WTC11 (cell line): Measurements from ENCODE around the gene NOS3. TPM values are rescaled to one million over a fixed set of nuclear protein-coding genes. Genes with fewer than 3 reads are reported as not detected.

Source experiments
- ATAC-seq: fragments of 200-7000 bp; cut with Tn5 transposase; 2 replicates; pipeline ENCODE4 v1.10.0; 2021; ENCODE audit warnings: mild to moderate bottlenecking, moderate library complexity
- CTCF ChIA-PET: fragments of 300-600 bp; sonication (Branson Sonifier 250); formaldehyde crosslinking; loops from one replicate; lab custom pipeline; 2021; ENCODE audit warnings: antibody characterized with exemption; lab: Charles Lee
- POLR2A ChIA-PET: fragments of 350-600 bp; sonication (Branson Sonifier 250); formaldehyde crosslinking; loops from one replicate; lab custom pipeline; 2021; ENCODE audit warnings: antibody characterized with exemption; lab: Charles Lee
- DNase-seq: peaks from one replicate; pipeline ENCODE4 v3.0.0; 2021; ENCODE audit warnings: low spot score
- H3K27ac Mint-ChIP-seq: 2 replicates; pipeline ENCODE4 v1.8.0; 2021; ENCODE audit warnings: mixed read lengths
- H3K27me3 Mint-ChIP-seq: 2 replicates; pipeline ENCODE4 v1.8.0; 2021; ENCODE audit warnings: low read depth, mild to moderate bottlenecking, moderate library complexity, mixed read lengths
- H3K36me3 Mint-ChIP-seq: 2 replicates; pipeline ENCODE4 v1.8.0; 2021; ENCODE audit warnings: mixed read lengths
- H3K4me1 Mint-ChIP-seq: 2 replicates; pipeline ENCODE4 v1.8.0; 2022; ENCODE audit warnings: mixed read lengths
- H3K4me3 Mint-ChIP-seq: 2 replicates; pipeline ENCODE4 v1.8.0; 2021; ENCODE audit warnings: mild to moderate bottlenecking, moderate library complexity, mixed read lengths
- H3K9me3 Mint-ChIP-seq: 2 replicates; pipeline ENCODE4 v1.8.0; 2021; ENCODE audit warnings: mixed read lengths
- ETV6 ChIP-seq: sonication (generic); formaldehyde crosslinking; IDR thresholded peaks from 2 replicates; pipeline ENCODE4 v1.8.1; 2022; ENCODE audit warnings: mild to moderate bottlenecking, missing genetic modification reagents
- FOXK1 ChIP-seq: sonication (generic); formaldehyde crosslinking; IDR thresholded peaks from 2 replicates; pipeline ENCODE4 v1.8.0; 2022; ENCODE audit warnings: mild to moderate bottlenecking, moderate library complexity, missing genetic modification reagents
- IRF2 ChIP-seq: sonication (generic); formaldehyde crosslinking; IDR thresholded peaks from 2 replicates; pipeline ENCODE4 v1.8.0; 2022; ENCODE audit warnings: low read depth, missing genetic modification reagents, borderline replicate concordance
- NFATC4 ChIP-seq: fragments of 250-450 bp; sonication (Bioruptor Pico); IDR thresholded peaks from 2 replicates; pipeline ENCODE4 v1.9.0; 2021; ENCODE audit warnings: mild to moderate bottlenecking
- TCF7 ChIP-seq: sonication (generic); formaldehyde crosslinking; IDR thresholded peaks from 2 replicates; pipeline ENCODE4 v1.8.0; 2022; ENCODE audit warnings: mild to moderate bottlenecking, low read depth, missing genetic modification reagents, moderate library complexity
- ZNF138 ChIP-seq: sonication (generic); formaldehyde crosslinking; conservative IDR thresholded peaks from 2 replicates; pipeline ENCODE4 v1.8.1; 2022; ENCODE audit warnings: mild to moderate bottlenecking, moderate library complexity, missing genetic modification reagents
- total RNA-seq: library from RNA; stranded (reverse); gene quantifications from 3 replicates; pipeline ENCODE4 v1.2.3, GENCODE V29; 2021
- TF ChIP-seq, protein P1 (sequence below): sonication (generic); formaldehyde crosslinking; IDR thresholded peaks from 2 replicates; pipeline ENCODE4 v1.8.0; 2022; ENCODE audit warnings: mild to moderate bottlenecking, missing genetic modification reagents
- TF ChIP-seq, protein P2 (sequence below): fragments of 250-450 bp; sonication (Bioruptor Pico); IDR thresholded peaks from 2 replicates; pipeline ENCODE4 v1.9.0; 2021; ENCODE audit warnings: mild to moderate bottlenecking, borderline replicate concordance
- TF ChIP-seq, protein P3 (sequence below): sonication (generic); formaldehyde crosslinking; conservative IDR thresholded peaks from 2 replicates; pipeline ENCODE4 v1.8.1; 2022; ENCODE audit warnings: mild to moderate bottlenecking, missing genetic modification reagents
- TF ChIP-seq, protein P4 (sequence below): fragments of 250-450 bp; sonication (Bioruptor Pico); IDR thresholded peaks from 2 replicates; pipeline ENCODE4 v1.9.0; 2021; ENCODE audit warnings: mild to moderate bottlenecking
- TF ChIP-seq, protein P5 (sequence below): sonication (generic); formaldehyde crosslinking; IDR thresholded peaks from 2 replicates; pipeline ENCODE4 v1.8.0; 2022; ENCODE audit warnings: mild to moderate bottlenecking, missing genetic modification reagents
- TF ChIP-seq, protein P6 (sequence below): sonication (generic); formaldehyde crosslinking; IDR thresholded peaks from 2 replicates; pipeline ENCODE4 v1.8.0; 2023; ENCODE audit warnings: mild to moderate bottlenecking, missing genetic modification reagents
- TF ChIP-seq, protein P7 (sequence below): sonication (generic); formaldehyde crosslinking; IDR thresholded peaks from 2 replicates; pipeline ENCODE4 v1.8.1; 2022; ENCODE audit warnings: mild to moderate bottlenecking, missing genetic modification reagents, moderate library complexity, borderline replicate concordance

Gene NOS3
- total RNA-seq, 1 experiment from 2014 or later = 6.6 TPM

DNA sequence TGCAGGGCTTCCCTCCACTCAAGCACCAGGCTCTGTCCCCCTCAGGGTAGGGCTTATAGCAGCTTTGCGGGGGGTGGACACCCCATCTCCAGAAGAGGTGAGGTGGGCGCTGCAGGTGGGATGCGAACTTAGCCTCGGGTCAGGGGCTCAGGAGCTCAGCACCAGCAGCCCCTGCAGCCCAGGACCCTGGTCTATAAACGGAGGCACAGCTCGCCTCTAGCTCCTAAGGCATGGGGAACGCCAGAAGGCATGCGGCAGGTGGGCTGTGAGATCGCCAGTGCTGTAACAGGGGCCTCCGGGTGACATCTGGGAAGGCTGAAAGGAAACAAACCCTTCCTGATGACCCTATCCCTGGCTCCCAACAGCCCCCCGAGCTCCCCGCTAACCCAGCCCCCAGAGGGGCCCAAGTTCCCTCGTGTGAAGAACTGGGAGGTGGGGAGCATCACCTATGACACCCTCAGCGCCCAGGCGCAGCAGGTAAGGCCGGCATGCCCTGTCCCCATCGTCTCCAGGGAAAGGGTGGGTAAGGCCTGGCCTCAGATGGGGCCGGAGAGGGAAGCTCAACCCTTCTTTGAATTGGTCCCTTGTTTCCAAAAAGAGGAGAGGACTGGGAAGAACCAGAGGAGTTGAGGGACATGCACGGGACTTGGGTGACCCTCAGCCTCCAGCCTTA is 4.2 kb downstream of the NOS3 start:
- TF ChIP-seq, protein P1, sequence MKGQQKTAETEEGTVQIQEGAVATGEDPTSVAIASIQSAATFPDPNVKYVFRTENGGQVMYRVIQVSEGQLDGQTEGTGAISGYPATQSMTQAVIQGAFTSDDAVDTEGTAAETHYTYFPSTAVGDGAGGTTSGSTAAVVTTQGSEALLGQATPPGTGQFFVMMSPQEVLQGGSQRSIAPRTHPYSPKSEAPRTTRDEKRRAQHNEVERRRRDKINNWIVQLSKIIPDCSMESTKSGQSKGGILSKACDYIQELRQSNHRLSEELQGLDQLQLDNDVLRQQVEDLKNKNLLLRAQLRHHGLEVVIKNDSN (CRISPR knock-in tag) = no peak
- TF ChIP-seq IRF2 (CRISPR knock-in tag) (no peak), ETV6 (CRISPR knock-in tag) (no peak), TCF7 (no peak), ZNF138 (CRISPR knock-in tag) (no peak), FOXK1 (CRISPR knock-in tag) (no peak), NFATC4 (CRISPR knock-in tag) (no peak)
- TF ChIP-seq, protein P2, sequence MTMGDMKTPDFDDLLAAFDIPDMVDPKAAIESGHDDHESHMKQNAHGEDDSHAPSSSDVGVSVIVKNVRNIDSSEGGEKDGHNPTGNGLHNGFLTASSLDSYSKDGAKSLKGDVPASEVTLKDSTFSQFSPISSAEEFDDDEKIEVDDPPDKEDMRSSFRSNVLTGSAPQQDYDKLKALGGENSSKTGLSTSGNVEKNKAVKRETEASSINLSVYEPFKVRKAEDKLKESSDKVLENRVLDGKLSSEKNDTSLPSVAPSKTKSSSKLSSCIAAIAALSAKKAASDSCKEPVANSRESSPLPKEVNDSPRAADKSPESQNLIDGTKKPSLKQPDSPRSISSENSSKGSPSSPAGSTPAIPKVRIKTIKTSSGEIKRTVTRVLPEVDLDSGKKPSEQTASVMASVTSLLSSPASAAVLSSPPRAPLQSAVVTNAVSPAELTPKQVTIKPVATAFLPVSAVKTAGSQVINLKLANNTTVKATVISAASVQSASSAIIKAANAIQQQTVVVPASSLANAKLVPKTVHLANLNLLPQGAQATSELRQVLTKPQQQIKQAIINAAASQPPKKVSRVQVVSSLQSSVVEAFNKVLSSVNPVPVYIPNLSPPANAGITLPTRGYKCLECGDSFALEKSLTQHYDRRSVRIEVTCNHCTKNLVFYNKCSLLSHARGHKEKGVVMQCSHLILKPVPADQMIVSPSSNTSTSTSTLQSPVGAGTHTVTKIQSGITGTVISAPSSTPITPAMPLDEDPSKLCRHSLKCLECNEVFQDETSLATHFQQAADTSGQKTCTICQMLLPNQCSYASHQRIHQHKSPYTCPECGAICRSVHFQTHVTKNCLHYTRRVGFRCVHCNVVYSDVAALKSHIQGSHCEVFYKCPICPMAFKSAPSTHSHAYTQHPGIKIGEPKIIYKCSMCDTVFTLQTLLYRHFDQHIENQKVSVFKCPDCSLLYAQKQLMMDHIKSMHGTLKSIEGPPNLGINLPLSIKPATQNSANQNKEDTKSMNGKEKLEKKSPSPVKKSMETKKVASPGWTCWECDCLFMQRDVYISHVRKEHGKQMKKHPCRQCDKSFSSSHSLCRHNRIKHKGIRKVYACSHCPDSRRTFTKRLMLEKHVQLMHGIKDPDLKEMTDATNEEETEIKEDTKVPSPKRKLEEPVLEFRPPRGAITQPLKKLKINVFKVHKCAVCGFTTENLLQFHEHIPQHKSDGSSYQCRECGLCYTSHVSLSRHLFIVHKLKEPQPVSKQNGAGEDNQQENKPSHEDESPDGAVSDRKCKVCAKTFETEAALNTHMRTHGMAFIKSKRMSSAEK (CRISPR knock-in tag) = no peak
- TF ChIP-seq, protein P3, sequence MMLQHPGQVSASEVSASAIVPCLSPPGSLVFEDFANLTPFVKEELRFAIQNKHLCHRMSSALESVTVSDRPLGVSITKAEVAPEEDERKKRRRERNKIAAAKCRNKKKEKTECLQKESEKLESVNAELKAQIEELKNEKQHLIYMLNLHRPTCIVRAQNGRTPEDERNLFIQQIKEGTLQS (CRISPR knock-in tag) = no peak
- TF ChIP-seq, protein P4, sequence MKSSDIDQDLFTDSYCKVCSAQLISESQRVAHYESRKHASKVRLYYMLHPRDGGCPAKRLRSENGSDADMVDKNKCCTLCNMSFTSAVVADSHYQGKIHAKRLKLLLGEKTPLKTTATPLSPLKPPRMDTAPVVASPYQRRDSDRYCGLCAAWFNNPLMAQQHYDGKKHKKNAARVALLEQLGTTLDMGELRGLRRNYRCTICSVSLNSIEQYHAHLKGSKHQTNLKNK (CRISPR knock-in tag) = no peak
- TF ChIP-seq, protein P5, sequence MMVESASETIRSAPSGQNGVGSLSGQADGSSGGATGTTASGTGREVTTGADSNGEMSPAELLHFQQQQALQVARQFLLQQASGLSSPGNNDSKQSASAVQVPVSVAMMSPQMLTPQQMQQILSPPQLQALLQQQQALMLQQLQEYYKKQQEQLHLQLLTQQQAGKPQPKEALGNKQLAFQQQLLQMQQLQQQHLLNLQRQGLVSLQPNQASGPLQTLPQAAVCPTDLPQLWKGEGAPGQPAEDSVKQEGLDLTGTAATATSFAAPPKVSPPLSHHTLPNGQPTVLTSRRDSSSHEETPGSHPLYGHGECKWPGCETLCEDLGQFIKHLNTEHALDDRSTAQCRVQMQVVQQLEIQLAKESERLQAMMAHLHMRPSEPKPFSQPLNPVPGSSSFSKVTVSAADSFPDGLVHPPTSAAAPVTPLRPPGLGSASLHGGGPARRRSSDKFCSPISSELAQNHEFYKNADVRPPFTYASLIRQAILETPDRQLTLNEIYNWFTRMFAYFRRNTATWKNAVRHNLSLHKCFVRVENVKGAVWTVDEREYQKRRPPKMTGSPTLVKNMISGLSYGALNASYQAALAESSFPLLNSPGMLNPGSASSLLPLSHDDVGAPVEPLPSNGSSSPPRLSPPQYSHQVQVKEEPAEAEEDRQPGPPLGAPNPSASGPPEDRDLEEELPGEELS (CRISPR knock-in tag) = no peak
- TF ChIP-seq, protein P6, sequence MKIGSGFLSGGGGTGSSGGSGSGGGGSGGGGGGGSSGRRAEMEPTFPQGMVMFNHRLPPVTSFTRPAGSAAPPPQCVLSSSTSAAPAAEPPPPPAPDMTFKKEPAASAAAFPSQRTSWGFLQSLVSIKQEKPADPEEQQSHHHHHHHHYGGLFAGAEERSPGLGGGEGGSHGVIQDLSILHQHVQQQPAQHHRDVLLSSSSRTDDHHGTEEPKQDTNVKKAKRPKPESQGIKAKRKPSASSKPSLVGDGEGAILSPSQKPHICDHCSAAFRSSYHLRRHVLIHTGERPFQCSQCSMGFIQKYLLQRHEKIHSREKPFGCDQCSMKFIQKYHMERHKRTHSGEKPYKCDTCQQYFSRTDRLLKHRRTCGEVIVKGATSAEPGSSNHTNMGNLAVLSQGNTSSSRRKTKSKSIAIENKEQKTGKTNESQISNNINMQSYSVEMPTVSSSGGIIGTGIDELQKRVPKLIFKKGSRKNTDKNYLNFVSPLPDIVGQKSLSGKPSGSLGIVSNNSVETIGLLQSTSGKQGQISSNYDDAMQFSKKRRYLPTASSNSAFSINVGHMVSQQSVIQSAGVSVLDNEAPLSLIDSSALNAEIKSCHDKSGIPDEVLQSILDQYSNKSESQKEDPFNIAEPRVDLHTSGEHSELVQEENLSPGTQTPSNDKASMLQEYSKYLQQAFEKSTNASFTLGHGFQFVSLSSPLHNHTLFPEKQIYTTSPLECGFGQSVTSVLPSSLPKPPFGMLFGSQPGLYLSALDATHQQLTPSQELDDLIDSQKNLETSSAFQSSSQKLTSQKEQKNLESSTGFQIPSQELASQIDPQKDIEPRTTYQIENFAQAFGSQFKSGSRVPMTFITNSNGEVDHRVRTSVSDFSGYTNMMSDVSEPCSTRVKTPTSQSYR (CRISPR knock-in tag) = no peak
- TF ChIP-seq, protein P7, sequence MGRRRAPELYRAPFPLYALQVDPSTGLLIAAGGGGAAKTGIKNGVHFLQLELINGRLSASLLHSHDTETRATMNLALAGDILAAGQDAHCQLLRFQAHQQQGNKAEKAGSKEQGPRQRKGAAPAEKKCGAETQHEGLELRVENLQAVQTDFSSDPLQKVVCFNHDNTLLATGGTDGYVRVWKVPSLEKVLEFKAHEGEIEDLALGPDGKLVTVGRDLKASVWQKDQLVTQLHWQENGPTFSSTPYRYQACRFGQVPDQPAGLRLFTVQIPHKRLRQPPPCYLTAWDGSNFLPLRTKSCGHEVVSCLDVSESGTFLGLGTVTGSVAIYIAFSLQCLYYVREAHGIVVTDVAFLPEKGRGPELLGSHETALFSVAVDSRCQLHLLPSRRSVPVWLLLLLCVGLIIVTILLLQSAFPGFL = no peak
- H3K36me3 Mint-ChIP-seq = peaks cover 11% of the 10 kb centered on the region
- peaks cover 20% of the 10 kb centered on the region for H3K4me1 Mint-ChIP-seq
- no peak overlapping the region for H3K4me3 Mint-ChIP-seq
- ChIA-PET CTCF (interaction anchor here (0.6 to 4.2 kb wide), 13 partner anchors 9 to 216 kb away, joined by 3 to 36 read pairs (median 5); partner anchors contain the start of gene ABCB8), POLR2A (interaction anchor here (0.6 to 1.0 kb wide), 2 partner anchors 24 to 38 kb away, joined by 3 read pairs; no protein-coding TSS in a partner anchor)
- peaks cover 12% of the 10 kb centered on the region for H3K27me3 Mint-ChIP-seq
- H3K27ac Mint-ChIP-seq = no peak overlapping the region
- ATAC-seq = no peak
- no peak for DNase-seq
- H3K9me3 Mint-ChIP-seq = peaks cover 15% of the 10 kb centered on the region
